GM12878 (cell line): ENCODE measurements around the gene GRAMD1B. TPM values are rescaled to one million over a fixed set of nuclear protein-coding genes. Genes with fewer than 3 reads are reported as not detected.

Experiments used
- ATAC-seq: fragments of 200-7000 bp; cut with Tn5 transposase; 3 replicates; pipeline ENCODE4 v1.9.1; 2020; ENCODE audit warnings: mild to moderate bottlenecking, moderate library complexity
- BruUV-seq: library from RNA; stranded (reverse); fragments of 400-500 nt; replicated peaks from 2 replicates; lab custom pipeline; 2021; lab: Mats Ljungman, UMichigan
- CTCF ChIA-PET: fragments of 300-600 bp; sonication (Branson Sonifier 250); formaldehyde crosslinking; extraction: SDS; loops from one replicate; lab custom pipeline; 2021; ENCODE audit warnings: inconsistent platforms; lab: Yijun Ruan, JAX
- POLR2A ChIA-PET: fragments of 350-600 bp; formaldehyde crosslinking; extraction: SDS; loops from one replicate; lab custom pipeline; 2021; ENCODE audit warnings: inconsistent platforms; lab: Charles Lee
- RAD21 ChIA-PET: fragments of 300-600 bp; sonication (Branson Sonifier 250); formaldehyde crosslinking; loops from one replicate; lab custom pipeline; 2023; ENCODE audit warnings: antibody characterized with exemption; ENCODE audit not compliant: unreplicated experiment; lab: Charles Lee
- SMC1A ChIA-PET: fragments of 300-600 bp; sonication (Branson Sonifier 250); formaldehyde crosslinking; loops from one replicate; lab custom pipeline; 2023; ENCODE audit not compliant: unreplicated experiment, uncharacterized antibody; lab: Charles Lee
- DNase-seq: peaks from one replicate; pipeline ENCODE4 v3.0.0-alpha.2; 2011; ENCODE audit warnings: low read depth, low spot score
- FAIRE-seq: peaks from 3 replicates; lab custom pipeline; 2011; peaks lifted over from hg19 to GRCh38; lab: Jason Lieb, UNC
- H2AFZ ChIP-seq: 2 replicates; pipeline ENCODE4 v1.6.0; 2011; ENCODE audit warnings: low read depth, low read length, control low read depth; ENCODE audit not compliant: control insufficient read depth
- H3K27ac ChIP-seq: 2 replicates; pipeline ENCODE4 v1.5.1; 2011; ENCODE audit warnings: control low read depth; ENCODE audit not compliant: control insufficient read depth, insufficient read depth
- H3K27me3 ChIP-seq, 2 experiments: replicated peaks in 1 of 2; 2 replicates each; pipeline versions ENCODE4 v1.6.0 to v1.6.1; 2011; ENCODE audit warnings: low read length in 1 of 2; ENCODE audit not compliant: control insufficient read depth in 2 of 2, insufficient read depth in 2 of 2
- H3K36me3 ChIP-seq, 2 experiments: 2 replicates each; pipeline ENCODE4 v1.5.1; 2011; ENCODE audit warnings: low read length in 1 of 2; ENCODE audit not compliant: control insufficient read depth in 2 of 2, insufficient read depth in 2 of 2
- H3K4me1 ChIP-seq: 2 replicates; pipeline ENCODE4 v1.6.1; 2011; ENCODE audit warnings: mild to moderate bottlenecking, low read length, moderate library complexity, mixed read lengths; ENCODE audit not compliant: control insufficient read depth, insufficient read depth
- H3K4me2 ChIP-seq: 2 replicates; pipeline ENCODE4 v1.6.0; 2011; ENCODE audit warnings: control low read depth; ENCODE audit not compliant: control insufficient read depth, insufficient read depth
- H3K4me3 ChIP-seq: fragments of 200-600 bp; sonication (generic); 2 replicates; pipeline ENCODE4 v1.5.1; 2016
- H3K79me2 ChIP-seq: 2 replicates; pipeline ENCODE4 v1.6.0; 2011; ENCODE audit warnings: low read length; ENCODE audit not compliant: control insufficient read depth, insufficient read depth
- H3K9ac ChIP-seq: 2 replicates; pipeline ENCODE4 v1.8.0; 2011; ENCODE audit warnings: low read length, control low read depth, mixed read lengths; ENCODE audit not compliant: control insufficient read depth, insufficient read depth
- H3K9me3 ChIP-seq: replicated peaks from 3 replicates; pipeline ENCODE4 v1.5.1; 2011; ENCODE audit warnings: mild to moderate bottlenecking, low read length; ENCODE audit not compliant: control insufficient read depth, insufficient read depth
- H4K20me1 ChIP-seq: 2 replicates; pipeline ENCODE4 v1.6.0; 2011; ENCODE audit not compliant: control insufficient read depth, insufficient read depth
- ASH2L ChIP-seq: fragments of 300-600, 200-600 bp; sonication (generic); IDR thresholded peaks from 2 replicates; pipeline ENCODE4 v1.6.1; 2017; ENCODE audit warnings: low read depth, mild to moderate bottlenecking, borderline replicate concordance
- BCL3 ChIP-seq: IDR thresholded peaks from 2 replicates; pipeline ENCODE4 v1.6.1; 2011; ENCODE audit warnings: borderline replicate concordance, low read depth, mild to moderate bottlenecking, moderate library complexity, low read length; ENCODE audit not compliant: insufficient read depth, poor library complexity, severe bottlenecking
- CEBPZ ChIP-seq: fragments of 150-350 bp; IDR thresholded peaks from 2 replicates; pipeline ENCODE4 v1.6.1; 2016; ENCODE audit warnings: low read depth, low read length
- CHD4 ChIP-seq: fragments of 200-600 bp; sonication (generic); IDR thresholded peaks from 2 replicates; pipeline ENCODE4 v1.6.1; 2016; ENCODE audit warnings: mild to moderate bottlenecking
- CREM ChIP-seq: IDR thresholded peaks from 2 replicates; pipeline ENCODE4 v1.6.1; 2014; ENCODE audit warnings: antibody characterized with exemption, low read depth
- E2F8 ChIP-seq: fragments of 450-650 bp; IDR thresholded peaks from 2 replicates; pipeline ENCODE4 v1.6.1; 2018; ENCODE audit warnings: mild to moderate bottlenecking, low read depth, moderate library complexity; ENCODE audit not compliant: partially characterized antibody
- MAX ChIP-seq: IDR thresholded peaks from 2 replicates; pipeline ENCODE4 v1.6.1; 2012; ENCODE audit warnings: low read depth, low read length, improper control_type of control experiment
- RBBP5 ChIP-seq: fragments of 200-600 bp; sonication (generic); conservative IDR thresholded peaks from 2 replicates; pipeline ENCODE4 v1.6.1; 2016
- SPI1 ChIP-seq: IDR thresholded peaks from 2 replicates; pipeline ENCODE4 v1.6.1; 2011; ENCODE audit warnings: low read depth, mild to moderate bottlenecking, low read length, moderate library complexity, borderline replicate concordance; ENCODE audit not compliant: insufficient read depth
- USF2 ChIP-seq: IDR thresholded peaks from 2 replicates; pipeline ENCODE4 v1.6.1; 2011; ENCODE audit warnings: low read depth, low read length, improper control_type of control experiment, borderline replicate concordance
- ZBED1 ChIP-seq: IDR thresholded peaks from 2 replicates; pipeline ENCODE4 v1.6.1; 2016; ENCODE audit warnings: borderline replicate concordance
- WGBS: methylation state at CpG from one replicate; pipeline ENCODE4 v1.1.6; 2016; ENCODE audit warnings: low lambda C conversion rate; ENCODE audit not compliant: insufficient replicate concordance, insufficient coverage; ENCODE audit errors: missing lambda C conversion rate; 5-methylcytosine and 5-hydroxymethylcytosine counted together
- in situ Hi-C: fragments of 300-500 bp; cut with MboI; formaldehyde crosslinking; loops from 9 replicates; pipeline ENCODE4 v1.14.3; 2018; ENCODE audit warnings: mixed read lengths
- intact Hi-C: fragments of 100-400 bp; cut with micrococcal nuclease; formaldehyde crosslinking; loops from one replicate; pipeline ENCODE4 v1.14.2; 2022; ENCODE audit not compliant: unreplicated experiment
- polyA plus RNA-seq, 11 experiments: library from polyadenylated mRNA; depleted of rRNA in 4 of 11; unstranded in 6 of 11; stranded (reverse) in 5 of 11; fragments of >200 nt; fragmentation: Nextera tagmentation in 4 of 11; fragmentation: Illumina TruSeq in 1 of 11; extraction: Ambion mirVana in 4 of 11; extraction: Trizol in 1 of 11; gene quantifications; 1 replicate in 1 of 11; 2 replicates in 10 of 11; pipeline versions ENCODE4 v1.2.1 to v1.2.3, GENCODE V29; 2011 to 2016; ENCODE audit warnings: inconsistent platforms in 2 of 11, missing spikeins in 2 of 11, low read depth in 1 of 11
- total RNA-seq, 4 experiments: library from RNA; depleted of rRNA in 3 of 4; stranded (reverse); fragments of >200 nt in 3 of 4; fragmentation: Illumina TruSeq in 1 of 4; extraction: Trizol in 1 of 4; gene quantifications; 2 replicates each; pipeline versions ENCODE4 v1.2.1 to v1.2.3, GENCODE V29; 2013 to 2021

The GRAMD1B gene
- total and polyA plus RNA-seq, 10 of the 15 experiments (the other 5 are each of a cell fraction or from before 2014, with no cell fraction given), result 1.9 to 49.1 (median 26.9) TPM

GRCh38 chr11:123567466-123567865 lies 137.4 kb downstream of the GRAMD1B start (continued):
- TF ChIP-seq E2F8, result no peak
- no peak for TF ChIP-seq CREM

GRCh38 chr11:123568367-123568870 lies 138.3 kb downstream of the GRAMD1B start:
- CTCF ChIA-PET, result interaction anchor here (1.4 to 5.4 kb wide), 2 partner anchors 8 to 11 kb away, joined by 3 to 33 read pairs; no protein-coding TSS in a partner anchor
- 16% methylated on average over 7 of the region's 7 CpGs for WGBS
- no peak for FAIRE-seq
- no peak for TF ChIP-seq ZBED1
- no peak for TF ChIP-seq MAX
- no peak for TF ChIP-seq RBBP5
- TF ChIP-seq USF2, result no peak
- TF ChIP-seq ASH2L, result no peak
- TF ChIP-seq CEBPZ, result no peak
- TF ChIP-seq SPI1, result no peak
- no peak for TF ChIP-seq CHD4
- TF ChIP-seq BCL3, result no peak

More at GRCh38 chr11:123568367-123568870, 138.3 kb downstream of the GRAMD1B start:
- in situ Hi-C loops (no loop called here), intact Hi-C loops (no loop called here)
- no peak for DNase-seq
- H3K79me2 ChIP-seq, result no peaks in the 10 kb centered on the region
- H3K27me3 ChIP-seq, result no peaks in the 10 kb centered on the region
- H2AFZ ChIP-seq, result no peak overlapping the region
- H3K27ac ChIP-seq, result no peak overlapping the region
- H3K9me3 ChIP-seq, result no peaks in the 10 kb centered on the region
- H3K9ac ChIP-seq, result no peak overlapping the region
- H3K4me1 ChIP-seq, result no peaks in the 10 kb centered on the region
- BruUV-seq, result no TSS peak
- no peak overlapping the region for H3K4me2 ChIP-seq
- no peaks in the 10 kb centered on the region for H3K36me3 ChIP-seq
- ChIA-PET RAD21 (interaction anchor here (0.8 kb wide), 1 partner anchor 161 kb away, joined by 3 read pairs; no protein-coding TSS in a partner anchor), POLR2A (no interaction called here), SMC1A (interaction anchor here (0.9 to 1.2 kb wide), 4 partner anchors 11 to 268 kb away, joined by 3 to 4 read pairs (median 3); no protein-coding TSS in a partner anchor)
- H3K4me3 ChIP-seq, result no peak overlapping the region
- ATAC-seq, result no peak
- H4K20me1 ChIP-seq, result peaks cover 4% of the 10 kb centered on the region; the same call in 1 of the 2 replicates
